GM18858 (cell line): ENCODE data around the gene MARCHF9.

Experiments
- ATAC-seq: cut with Tn5 transposase; IDR thresholded peaks from one replicate; pipeline ENCODE4 v1.9.1; 2021; ENCODE audit not compliant: unreplicated experiment

MARCHF9 gene

DNA sequence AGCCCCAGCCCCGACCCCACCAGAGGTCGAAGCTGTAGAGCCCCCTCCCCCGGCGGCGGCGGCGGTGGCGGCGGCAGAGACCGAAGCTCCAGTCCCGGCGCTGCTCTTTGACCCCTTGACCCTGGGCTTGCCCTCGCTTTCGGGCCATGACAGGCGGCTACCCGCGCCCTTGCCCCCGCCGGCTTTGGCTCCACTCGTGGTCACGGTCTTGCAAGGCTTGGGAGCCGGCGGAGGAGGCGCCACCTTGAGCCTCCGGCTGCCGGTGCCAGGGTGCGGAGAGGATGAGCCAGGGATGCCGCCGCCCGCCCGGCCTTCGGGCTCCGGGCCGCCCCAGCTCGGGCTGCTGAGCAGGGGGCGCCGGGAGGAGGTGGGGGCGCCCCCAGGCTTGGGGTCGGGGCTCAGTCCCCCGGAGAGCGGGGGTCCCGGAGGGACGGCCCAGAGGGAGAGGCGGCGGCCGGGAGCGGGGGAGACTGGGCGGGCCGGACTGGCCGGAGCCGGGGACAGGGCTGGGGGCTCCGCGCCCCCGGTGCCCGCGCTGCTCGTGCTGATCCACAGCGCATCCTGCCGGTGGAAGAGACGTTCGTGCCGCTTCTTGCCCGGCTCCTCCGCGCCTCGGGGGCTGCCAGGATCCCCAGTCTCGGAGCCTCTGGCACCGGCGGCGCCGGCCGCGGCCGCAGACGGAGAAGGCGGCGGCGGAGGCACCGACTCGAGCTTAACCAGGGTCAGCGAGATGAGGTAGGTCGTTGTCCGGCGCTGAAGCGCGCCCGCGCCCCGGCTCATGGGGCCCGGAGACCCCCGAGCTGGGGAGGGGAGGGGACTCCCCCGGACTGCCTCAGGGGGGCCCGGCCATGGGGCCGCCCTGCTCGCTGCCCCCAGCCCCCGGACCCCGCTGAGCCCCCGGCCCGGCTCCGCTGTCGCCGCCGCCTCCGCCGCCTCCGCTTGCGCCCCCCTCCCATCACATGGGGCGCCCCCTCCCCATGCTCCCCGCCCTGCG lies 17.1 kb upstream of the MARCHF9 start:
- ATAC-seq: no peak

- no peak for ATAC-seq
Observed at GRCh38 chr12:57738661-57739237, 16.2 kb upstream of the MARCHF9 start, which contains the start of gene AGAP2. TSS of gene AGAP2 (minus strand) at chr12:57738742. CDS start at chr12:57738246, 496 bp downstream.

- no peak for ATAC-seq
Observed at GRCh38 chr12:57739387-57739786, 15.5 kb upstream of the MARCHF9 start.

- ATAC-seq: no peak
Observed at GRCh38 chr12:57739914-57740538, 14.9 kb upstream of the MARCHF9 start.

DNA sequence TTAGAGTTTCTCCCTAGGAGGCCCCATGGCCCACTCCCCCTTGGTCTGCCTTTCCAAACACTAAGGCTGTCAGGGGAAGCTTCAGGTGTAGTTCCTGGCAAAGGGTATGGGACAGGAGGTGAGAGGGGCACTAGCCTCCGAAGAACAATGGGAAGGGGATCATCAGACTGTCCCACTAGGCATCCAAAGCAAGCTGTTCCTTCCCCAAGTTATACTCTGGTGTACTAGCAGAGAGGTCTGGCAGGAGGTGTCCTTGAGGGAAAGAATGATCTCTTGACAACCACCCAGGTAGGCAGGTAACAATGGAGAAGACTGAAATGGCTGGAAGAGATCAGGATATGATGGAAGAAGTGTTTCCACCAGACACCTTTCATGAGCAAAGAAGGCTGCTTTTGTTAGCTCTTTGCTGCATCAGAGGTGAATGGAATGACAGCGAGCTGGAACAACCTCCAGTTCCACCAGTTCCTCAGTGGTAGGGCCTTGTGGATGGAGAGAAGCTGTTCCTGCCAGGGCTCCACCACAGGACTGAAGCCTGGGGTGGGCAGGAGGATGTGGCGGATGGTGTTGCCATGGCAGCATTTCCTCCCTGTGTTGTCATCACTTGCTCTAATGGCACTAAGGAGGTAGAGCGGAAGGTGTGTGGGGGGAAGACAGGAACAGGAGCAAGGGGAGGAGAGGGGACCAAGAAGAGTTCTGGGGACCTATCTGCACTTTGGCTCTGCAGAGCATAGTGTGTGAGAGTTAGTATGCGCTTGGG lies 14.1 kb upstream of the MARCHF9 start:
- ATAC-seq: peak; percentile 64

DNA sequence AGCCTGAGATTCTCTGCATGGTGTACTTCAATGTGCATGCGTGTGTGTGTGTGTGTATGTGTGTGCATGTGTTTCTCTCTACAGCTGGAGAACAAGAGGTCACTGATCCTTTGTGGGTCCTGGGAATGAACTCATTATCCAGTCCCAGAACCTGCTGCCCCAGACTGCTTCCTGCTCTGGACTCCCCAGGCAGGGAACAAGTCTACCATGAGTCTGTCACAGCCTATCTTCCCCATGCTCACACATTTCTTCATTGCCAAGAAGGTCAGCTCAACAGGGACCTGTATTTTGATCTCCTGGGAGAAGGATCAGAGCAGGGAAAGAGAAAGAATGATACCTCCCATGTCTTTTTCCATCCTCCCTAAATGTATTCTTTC lies 13.5 kb upstream of the MARCHF9 start:
- ATAC-seq: no peak

DNA sequence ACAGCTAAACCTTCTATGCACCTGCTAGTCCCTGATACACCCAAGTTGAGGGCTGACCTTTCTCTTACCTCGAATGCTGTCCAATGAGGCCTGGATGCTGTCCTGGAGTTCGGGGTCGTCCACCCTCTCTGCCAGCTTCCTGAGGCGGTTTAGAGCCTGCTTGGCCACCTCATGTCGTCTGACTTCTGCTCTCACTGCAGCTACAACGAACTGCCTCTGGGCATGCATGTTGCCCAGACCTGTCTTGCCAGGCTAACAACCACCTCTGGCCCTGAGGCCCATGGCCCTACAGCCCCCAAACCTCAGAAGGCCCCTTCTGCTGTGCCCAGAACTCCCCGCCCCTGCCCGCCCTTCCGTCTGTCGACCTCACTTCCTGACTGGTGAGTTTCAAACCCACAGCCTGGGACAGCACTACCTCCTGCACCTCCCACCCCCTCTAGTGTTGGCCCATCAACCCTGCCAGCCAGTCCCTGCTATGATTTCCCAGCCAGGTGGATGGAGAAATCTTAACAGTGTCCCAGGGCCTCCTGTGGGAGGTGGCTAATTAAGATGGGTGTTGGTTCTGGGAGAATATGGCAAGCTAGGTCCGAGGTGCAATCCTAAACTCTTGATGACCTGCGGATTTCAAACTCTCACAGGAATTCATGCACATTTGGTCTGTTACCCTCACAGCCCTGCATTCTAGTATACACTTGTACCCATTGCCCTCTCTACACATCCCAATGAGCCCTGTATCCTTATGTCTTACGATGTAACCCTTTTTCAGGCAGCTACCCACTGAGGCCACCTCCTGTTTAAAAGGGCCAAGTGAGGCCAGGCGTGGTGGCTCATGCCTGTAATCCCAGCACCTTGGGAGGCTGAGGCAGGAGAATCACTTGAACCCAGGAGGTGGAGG lies 12.8 kb upstream of the MARCHF9 start:
- peak; percentile 49 for ATAC-seq

DNA sequence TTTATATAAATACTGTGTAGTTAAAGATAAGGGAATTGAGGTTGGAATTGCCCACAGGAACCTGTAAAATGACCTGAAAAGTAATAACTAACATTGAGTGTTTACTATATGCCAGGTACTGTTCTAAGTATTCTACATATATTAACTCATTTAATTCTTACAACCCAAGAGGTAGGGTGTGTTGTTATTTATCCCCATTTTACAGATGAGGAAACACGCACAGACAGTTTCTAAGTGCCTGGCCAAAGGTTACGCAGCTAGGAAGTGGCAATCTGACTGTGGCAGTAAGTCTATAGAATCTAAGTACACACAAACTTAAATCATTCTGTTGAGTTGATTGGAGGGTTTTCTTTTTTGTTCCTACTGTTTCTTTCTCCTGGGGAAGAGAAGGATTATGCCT lies 11.1 kb upstream of the MARCHF9 start:
- no peak for ATAC-seq

- ATAC-seq: peak; percentile 5
Observed at GRCh38 chr12:57744194-57744776, 10.6 kb upstream of the MARCHF9 start.

GRCh38 chr12:57744777-57745484 lies 10.0 kb upstream of the MARCHF9 start, which contains the start of gene TSPAN31:
TSS of gene TSPAN31 (plus strand) at chr12:57745039. CDS start at chr12:57745155, 116 bp downstream.
- peak; percentile 60 for ATAC-seq

- ATAC-seq: no peak
Observed at GRCh38 chr12:57745485-57745881, 9.4 kb upstream of the MARCHF9 start.

DNA sequence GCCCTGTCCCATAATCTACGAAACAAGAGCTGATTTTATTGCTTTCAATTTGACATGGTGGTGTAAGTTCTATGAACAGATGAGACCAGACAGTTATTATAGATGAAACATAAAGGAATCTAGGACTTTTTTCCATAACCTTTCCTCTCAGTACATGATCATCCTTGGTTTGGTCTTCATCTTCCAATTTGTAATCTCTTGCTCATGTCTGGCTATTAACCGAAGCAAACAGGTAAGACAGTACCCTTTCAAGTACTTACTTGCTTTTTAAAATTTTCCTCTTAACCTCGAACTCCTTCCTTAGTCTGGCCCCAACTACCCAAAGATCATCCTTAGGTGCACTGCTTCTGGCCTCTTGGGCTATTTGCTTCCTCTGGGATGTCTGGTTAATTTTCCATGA lies 8.9 kb upstream of the MARCHF9 start:
- ATAC-seq: no peak

DNA sequence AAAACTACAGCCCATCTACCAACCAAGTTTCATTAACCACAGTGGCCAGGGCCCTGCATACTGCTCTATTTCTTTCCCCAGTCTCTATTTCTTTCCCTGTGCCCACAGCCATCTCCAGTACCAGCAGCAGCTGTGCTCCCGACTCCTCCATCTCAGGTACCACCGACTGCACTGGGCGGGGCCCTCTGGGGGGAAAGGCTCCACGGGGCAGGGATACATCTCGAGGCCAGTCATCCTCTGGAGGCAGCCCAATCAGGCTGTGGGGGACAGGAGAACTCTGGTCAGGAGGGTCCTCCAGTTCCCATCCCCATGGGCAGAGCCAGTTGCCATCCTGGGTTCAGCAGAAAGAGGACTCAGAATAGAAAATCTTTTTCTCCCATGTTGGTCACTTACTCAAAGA lies 5.8 kb upstream of the MARCHF9 start:
- ATAC-seq: no peak

GRCh38 chr12:57750561-57751431 lies 4.1 kb upstream of the MARCHF9 start:
- ATAC-seq: no peak

DNA sequence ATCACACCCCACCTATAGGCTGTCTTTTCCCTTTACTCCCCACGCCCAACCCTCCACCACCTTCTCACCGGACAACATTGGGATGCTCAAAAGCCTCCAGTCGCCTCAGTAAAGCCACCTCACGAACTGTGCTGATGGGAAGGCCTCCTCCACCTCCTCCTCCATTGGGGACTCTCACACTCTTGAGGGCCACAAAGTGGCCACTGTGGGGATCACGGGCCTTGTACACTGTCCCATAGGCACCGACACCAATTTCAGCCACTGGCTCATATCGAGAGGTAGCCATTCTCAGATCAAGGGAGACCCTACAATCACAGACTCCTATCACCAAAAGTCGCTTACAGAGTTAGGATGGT lies 3.5 kb upstream of the MARCHF9 start:
- ATAC-seq: no peak

- peak; percentile 52 for ATAC-seq
Observed at GRCh38 chr12:57751788-57752667, 2.9 kb upstream of the MARCHF9 start, which contains the start of gene CDK4. TSS of gene CDK4 (minus strand) at chr12:57752310. CDS start at chr12:57751717, 593 bp downstream.

DNA sequence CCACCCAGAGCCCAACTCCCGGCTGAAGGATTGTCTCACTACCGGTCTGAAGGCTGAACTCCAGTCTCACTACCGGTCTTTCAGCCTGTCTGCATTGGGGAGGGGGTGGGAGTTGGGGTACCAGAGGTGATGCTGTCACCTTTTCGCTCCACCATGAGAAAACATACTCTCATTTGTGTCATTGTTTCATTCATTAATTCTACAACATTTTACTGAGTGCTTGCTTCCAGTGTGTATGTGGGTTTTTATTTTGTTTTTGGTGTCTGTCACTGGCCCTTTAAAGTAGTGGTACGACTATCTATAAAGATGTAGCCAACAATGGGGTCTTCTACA lies 2.3 kb upstream of the MARCHF9 start:
- no peak for ATAC-seq
